NCI-H748 (cell line): ENCODE data around the gene SAPCD1.

Experiments used
- DNase-seq: peaks from one replicate; lab custom pipeline; 2025; ENCODE audit not compliant: unreplicated experiment; lab: John Stamatoyannopoulos, UW

SAPCD1 gene

DNA sequence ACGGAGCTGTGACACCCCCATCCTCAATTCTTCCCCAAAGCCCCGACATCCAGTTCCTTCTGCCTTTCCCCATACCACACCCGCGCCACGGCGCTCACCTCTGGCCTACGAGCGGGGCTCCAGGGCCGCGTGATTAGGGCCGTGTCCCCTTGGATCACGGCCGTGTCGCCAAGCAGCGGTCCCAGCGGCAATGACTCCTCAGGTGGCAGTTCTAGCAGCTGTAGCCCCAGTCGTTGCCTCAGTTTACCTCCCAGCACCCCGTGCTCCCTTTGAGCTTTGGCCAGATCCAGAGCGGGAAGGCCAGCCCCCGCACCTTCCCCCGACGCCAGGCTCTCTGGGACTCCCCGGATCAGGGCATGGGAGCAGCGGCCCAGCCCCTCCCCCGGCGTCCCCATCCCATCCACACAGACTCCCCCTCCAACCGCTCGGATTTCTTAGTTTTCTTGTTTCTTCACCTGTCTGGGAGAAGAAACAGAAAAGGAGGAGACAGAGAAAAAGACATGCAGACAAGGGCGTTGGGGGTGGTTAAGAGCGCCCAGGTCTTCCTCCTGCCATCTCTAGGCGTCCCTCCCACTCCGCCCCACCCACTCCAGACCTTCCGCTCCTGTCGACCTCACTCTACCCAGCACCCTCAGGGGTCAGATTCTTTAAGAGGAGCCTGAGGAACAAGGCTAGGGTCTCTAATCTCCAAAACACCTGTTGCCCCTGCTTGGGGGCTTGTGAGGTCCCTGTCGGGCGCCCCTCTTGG lies 33.5 kb upstream of the SAPCD1 start, which contains the start of gene DDAH2:
DDAH2 (minus strand) TSS at position 533 of the 748 bp plus-strand sequence; CDS start at position 395, 138 bp downstream.
- DNase-seq = no peak

DNA sequence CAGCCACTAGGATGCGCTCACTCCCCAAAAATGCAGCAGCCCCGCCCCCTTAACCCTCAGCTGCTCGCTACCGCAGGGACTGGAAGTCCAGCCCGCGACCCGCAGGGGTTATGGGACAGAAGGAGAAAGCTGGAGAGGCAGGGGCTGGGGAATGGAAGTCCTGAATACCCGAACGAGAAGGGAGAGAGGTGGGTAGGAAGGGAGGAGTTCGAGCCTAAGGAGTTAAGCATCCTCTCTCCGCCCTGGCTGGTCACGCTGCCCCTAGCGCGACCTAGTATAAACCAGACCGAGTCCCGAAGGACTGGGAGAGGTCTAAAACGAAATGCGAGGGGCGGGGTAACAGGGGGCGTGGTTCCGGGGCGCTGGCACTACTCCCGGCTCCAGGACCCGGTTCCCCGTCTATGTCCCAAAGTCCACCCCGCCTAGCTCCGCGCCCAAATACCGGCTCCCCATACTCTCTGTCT lies 32.9 kb upstream of the SAPCD1 start:
- peak; percentile 92 for DNase-seq

DNA sequence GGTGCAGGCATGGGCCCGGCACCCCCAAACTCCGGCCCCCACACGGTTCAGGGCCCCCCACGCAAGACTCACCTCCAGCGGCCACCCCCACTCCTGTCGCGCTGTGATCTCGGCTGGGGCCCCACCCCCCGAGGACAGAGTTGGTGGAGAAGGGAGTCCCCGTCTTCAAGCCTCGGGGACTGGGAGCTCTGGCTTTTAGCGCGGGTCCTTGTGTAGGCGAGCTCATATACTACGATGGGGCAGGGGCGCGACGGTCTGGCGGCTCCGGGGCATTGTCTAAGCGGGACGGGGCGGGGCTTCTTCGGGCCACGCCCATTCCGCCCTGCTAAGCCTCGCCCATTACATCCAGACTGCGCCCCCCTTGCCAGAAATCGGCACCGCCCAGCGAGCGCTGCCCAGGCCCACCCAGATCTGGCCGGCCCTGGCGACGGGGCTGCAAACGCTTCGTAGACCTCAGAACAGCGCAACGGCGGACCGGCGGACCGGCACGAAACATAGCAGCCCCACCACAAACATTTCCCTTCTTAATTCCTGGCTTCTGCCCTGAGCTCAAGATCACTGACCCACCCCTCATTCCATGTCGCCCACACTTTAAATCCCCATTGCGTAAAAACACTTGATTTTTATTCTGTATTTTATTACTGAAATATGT lies 32.4 kb upstream of the SAPCD1 start:
- DNase-seq = peak; percentile 90

DNA sequence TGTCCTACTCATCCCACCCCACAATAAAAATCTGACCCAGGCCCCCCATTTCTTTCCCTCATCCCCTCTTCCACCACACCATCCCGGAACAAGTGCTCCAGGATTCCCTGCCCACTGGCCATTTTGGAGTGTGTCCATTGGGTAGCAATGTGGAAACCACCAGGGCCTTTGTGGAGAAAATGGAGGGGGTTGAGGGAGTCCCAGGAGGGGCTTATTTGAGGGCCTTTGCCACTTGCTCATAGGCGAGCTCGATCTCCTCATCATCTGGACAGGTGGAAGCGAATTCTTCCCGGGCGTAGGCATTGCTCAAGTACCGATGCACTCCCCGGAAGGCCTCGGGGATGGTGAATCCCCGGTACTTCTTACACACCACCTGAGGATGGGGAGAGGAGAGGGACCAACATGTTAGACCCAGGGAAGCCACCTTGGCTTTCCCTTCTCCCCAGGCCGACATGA lies 31.8 kb upstream of the SAPCD1 start:
- no peak for DNase-seq

DNA sequence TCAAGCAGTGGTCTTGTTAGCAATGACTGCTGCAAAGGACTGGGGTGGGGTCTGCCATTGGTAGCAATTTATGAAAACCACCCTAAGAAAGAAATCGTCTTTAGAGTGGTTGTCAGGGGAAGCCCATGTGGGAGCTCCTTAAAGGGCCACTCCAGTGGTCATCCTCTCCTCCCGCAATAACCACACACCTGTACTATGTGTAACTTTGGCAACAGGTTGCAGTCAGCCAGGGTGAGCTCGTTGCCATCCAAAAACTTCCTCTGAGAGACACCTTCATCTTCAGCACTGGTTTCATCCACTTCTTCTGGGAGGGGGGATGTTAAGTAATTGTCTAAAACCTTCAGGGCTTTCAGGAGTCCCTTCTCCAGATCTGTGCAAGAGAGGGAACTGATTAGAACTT lies 30.4 kb upstream of the SAPCD1 start:
- DNase-seq = no peak

DNA sequence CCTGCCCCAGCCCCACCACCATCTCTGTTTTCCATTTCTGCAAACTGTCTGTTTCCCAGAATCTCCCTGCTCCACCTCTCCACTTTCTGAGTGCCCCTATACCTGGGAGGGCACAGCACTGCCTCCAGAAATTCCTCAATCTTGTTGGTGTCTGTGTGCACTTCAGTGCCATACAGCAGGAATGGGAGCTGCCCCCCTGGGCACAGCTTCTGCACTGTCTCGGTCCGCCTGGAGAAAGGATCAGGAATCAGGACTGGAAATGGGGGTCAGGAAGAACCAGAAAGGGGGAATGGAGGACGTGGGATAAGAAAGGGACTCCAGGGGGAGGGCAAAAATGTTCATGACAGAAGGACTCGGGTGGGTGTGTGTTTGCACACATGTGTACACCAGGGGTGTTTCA lies 28.7 kb upstream of the SAPCD1 start:
- DNase-seq = no peak

DNA sequence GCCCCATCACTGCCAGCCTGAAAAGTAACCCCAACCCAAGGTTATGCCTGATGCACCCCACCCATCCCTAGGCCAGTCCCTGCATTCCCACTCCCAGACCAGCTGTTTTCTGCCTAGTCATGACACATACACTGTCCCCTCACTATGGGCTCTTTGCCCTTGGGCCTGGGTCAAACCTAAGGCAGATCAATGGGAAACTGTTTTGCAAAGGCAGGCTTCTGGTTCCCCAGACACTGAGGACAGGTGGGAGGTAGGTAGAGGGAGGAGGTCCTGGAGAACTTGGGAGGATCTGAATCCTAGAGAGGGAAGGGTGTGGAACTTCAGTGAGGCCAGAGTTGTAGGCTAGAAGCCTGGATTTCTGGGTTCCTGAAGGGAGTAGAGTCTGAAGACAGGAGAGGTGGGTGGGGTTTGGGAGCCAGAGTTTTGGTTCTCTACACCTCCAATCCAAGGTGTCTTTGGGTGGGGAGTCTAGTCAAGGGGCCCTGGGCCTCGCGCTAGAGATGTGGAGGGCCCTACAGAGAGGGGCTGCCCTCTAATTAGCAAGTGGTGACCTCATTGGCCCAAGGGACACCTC lies 28.1 kb upstream of the SAPCD1 start:
- no peak for DNase-seq

DNA sequence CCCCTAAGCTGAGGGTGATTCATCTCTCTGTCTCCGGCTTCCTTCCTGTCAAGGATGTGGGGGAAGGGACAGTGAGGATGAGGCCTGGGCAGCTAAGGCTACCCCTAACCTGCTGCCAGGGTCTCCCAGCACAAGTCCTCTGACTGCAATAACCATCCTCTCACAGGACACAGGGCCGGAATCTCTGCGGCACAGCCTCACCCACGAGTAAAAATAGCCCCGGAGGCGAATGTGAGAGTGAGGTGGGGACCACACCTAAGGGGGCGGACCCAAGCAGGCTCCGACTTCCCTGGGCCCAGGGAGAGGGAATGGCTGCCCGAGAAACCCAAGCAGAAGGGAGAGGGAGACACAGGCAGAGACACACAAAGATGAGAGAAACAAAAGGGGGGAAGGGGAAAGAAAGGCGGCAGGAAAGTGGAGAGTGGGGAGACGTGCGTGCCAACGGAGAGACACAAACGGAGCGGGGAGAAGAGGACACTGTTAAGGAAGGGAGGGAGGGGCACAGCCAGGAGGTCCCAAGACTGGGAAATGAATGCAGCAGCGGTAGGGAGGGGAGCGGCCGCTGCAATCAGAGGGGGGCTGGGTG lies 27.5 kb upstream of the SAPCD1 start:
- peak; percentile 56 for DNase-seq

DNA sequence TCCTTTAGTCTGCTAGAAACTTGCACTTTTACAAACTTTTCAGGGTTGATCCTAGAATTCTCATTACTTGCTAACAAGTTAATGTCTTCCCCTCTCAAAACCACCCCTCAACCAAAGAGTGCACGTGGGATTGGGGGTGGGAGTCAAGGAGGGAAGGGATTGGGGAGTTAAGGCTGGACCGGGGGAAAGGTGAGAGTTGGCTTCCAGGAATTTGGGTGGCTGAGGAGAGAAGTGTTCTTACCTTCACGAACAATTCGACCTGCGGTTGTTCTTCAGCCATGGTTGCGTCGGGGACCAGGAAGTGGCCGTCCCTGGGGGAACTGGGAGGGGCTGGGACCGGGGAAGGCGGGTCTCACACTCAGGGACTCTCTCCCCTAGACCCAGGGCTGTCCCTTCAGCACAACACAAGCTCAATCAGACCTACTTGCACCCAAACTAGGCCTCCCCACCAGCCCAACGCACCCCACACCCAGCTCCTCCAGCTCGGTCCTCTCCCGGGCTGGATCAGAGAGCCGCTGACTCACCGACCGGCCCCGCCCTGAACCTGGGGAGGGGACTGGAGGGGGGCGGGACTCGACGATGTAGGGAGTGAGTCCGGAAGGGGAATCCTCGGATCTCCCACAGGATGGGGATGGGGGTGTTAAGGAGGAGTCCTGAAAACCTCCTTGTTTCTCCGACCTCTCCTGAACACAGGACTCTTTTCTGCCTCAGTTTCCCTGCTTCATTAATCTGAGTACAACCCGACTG lies 26.3 kb upstream of the SAPCD1 start, which contains the start of gene CLIC1:
CLIC1 (minus strand) TSS at position 510 of the 747 bp plus-strand sequence; CDS start at position 280, 230 bp downstream.
- DNase-seq = peak; percentile 89

DNA sequence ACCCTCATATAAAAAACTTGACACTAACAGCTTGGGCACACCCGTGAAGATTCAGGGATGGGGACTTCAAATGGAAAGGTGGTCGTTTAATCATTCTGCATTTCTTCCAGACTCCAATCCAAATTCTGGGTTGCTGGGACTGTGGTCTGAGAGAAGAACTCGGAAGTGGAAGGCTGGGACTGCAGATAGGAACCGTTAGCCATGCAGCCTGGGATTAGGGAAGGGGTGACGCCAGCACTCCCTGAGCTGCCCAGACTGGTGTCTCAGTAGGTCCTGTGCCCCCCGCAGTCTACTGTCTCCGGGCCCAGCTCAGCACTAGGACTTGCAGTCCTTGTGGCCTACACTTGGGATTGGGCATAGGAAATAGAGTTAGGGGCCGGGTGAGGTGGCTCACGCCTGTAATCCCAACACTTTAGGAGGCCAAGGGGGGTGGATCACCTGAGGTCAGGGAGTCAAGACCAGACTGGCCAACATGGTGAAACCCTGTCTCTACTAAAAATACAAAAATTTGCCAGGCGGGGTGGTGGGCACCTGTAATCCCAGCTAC lies 25.6 kb upstream of the SAPCD1 start:
- DNase-seq = no peak

DNA sequence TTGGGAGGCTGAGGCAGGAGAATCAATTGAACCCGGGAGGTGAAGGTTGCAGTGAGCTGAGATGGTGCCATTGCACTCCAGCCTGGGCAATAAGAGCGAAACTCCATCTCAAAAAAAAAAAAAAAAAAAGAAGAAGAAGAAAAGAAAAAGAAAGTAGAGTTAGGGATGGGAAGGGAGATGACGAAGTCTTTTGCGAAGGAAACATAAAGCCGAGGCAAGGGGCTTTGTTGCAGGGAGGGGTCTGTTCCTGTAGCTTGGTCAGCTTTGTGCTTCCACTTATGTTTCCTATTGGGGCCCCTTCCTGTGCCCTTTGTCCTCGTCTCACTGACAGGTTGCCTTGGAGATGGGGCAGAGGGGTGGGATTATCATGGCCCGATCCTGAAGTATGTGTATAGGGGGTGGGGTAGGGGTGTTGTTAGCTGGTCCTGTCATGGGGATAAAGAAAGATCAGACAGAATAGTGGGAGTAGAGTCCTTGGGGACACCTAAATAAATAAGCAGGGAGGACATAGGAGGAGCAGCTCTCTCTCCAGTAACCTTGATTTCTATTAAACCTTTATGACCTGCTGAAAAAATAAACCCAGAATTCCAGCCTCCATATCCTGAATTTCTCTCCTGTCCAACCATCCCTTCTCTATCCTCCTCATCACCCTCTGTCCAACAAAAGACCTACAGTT lies 25.0 kb upstream of the SAPCD1 start:
- peak; percentile 92 for DNase-seq

DNA sequence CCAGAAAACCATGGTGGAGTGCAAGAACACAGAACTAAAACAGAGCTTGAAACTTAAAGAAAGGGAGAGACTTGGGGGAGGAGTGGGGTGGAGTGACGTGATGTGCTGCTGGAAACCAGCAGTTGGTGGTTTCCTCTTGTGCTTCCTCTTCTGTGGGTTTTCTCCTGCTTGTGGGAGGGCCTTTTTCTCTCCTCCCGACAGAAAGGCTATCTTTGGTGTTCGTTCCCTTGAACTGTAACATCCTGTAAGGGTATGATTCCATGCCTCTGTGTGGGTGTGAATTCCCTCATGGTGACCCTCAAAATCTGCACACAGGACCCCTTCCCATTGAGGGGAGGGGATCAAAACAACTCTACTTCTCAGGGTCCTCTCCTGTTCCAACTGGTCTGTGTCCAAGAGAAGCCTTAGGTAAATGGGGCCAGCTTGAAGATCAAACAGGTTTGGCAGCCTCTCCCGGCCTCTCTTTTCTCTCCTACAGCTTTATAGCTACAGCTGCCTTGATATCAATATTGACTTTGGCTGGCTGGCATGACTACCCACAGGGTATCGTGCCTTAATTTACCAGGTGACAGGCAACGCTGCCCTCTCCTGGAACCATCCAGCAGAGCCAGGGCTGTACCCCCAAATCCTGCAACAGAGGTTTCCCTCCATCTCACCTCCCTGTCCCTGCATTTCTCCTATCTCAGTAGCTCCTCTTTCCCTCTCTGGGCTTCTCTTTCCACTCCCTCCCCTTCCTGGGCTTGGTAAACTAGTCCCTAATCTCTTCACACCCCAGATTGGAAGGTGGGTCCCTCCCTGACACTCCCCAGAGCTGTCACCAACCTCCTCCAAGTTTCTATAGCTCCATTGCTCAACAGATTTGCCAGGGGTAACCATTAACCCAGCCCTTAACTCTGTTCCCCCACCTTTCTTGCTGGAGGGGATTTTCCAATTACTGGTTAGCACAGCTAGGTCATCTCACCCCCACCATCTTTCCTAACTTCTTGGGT lies 24.2 kb upstream of the SAPCD1 start:
- DNase-seq = peak; percentile 97

DNA sequence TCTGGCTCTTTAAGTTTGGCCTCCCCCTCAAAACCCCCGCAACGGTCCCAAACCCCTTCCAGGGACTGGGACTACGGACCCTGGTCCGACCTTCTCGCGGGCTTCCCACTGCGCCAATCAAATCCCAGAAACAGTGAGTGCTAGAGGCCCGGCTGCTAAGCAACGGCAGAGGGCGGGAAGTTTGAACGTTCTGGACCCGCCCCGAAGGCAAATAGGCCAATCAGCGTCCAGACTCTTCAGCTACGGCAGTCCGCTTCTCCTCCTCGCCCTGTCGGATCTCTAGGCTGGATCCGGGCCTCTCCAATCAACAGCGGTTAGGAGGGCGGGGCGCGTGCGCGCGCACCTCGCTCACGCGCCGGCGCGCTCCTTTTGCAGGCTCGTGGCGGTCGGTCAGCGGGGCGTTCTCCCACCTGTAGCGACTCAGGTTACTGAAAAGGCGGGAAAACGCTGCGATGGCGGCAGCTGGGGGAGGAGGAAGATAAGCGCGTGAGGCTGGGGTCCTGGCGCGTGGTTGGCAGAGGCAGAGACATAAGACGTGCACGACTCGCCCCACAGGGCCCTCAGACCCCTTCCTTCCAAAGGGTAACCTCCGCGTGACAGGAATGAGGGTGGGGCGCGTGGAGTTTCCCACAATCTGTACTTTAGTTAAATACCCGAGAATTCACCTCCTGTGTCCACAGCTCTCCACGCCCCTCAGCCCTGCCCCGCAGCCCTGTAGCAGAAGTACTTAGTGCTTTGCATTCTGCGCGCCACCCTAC lies 22.6 kb upstream of the SAPCD1 start, which contains the start of gene MSH5:
MSH5 (plus strand) TSS at position 367 of the 758 bp plus-strand sequence. CDS start 462 bp downstream, outside the sequence.
- DNase-seq = peak; percentile 100

DNA sequence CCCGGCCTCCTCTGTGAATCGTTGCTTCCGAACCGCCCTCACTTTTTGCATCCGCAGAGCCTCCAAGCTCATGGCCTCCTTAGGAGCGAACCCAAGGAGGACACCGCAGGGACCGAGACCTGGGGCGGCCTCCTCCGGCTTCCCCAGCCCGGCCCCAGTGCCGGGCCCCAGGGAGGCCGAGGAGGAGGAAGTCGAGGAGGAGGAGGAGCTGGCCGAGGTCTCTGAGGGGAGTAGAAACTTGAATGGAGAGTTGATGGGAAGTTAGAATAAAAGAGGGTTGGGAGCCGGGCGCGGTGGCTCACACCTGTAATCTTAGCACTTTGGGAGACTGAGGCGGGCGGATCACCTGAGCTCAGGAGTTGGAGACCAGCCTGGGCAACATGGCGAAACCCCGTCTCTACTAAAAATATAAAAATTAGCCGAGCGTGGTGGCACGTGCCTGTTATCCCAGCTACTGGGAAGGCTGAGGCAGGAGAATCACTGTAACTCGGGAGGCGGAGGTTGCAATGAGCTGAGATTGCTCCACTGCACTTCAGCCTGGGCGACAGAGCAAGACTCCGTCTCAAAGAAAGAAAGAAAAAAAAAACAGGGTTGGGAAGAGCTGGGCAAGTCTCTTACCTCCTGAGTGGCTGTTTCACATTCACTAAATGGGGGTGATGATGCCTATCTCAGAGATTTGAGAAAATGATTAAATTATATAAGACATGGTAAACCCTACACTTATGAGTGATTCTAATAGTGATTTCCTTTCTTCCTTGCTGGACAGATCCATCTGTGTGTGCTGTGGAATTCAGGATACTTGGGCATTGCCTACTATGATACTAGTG lies 21.8 kb upstream of the SAPCD1 start:
- DNase-seq = no peak

DNA sequence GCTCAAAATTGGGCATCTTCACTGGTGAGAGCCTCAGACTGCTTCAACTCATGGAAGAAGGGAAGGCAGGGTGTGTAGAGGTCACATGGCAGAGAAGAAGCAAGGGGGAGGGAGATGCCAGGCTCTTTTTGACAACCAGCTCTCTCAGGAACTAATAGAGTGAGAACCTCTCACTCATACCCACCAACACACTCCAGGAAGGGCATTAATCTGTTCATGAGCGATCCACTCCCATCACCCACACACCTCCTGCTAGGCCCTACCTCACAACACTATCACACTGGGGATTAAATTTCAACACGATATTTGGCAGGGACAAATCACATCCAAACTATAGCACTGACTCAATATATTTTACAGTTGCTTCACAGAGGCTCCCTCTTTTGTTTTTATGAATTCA lies 20.6 kb upstream of the SAPCD1 start:
- DNase-seq = no peak

DNA sequence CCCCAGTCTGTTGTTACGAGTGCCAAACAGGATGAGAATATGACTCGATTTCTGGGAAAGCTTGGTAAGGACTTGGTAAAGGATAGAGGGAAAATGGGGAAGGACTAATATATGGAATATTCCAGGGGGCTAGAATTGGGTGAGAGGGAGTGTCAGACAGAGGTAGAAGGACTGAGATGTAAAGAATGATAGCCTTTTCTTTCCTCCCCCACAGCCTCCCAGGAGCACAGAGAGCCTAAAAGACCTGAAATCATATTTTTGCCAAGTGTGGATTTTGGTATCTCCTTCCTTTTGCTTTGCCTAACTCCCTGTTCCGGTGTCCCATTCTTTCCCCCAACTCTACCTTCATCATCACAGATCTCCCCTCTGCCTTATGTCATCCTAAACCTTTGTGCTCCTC lies 19.6 kb upstream of the SAPCD1 start:
- no peak for DNase-seq

DNA sequence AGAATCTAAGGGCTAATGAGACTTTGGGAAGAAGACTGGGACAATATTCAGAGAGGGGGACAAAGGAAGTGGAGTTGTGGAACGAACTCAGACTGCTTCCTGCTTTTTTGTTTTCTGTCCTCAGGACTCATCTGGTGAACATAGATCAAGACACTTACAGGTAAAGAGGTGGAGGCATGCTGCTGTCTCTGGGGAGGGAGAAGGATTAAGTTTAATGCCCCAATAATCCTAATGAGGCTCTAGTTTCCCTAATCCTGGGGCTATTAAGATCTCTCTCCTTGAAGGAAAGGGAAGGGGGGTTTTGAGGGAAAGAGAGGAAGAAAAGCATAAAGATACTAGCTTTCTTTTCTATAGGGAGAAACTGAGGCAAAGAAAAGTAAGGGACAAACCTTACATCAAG lies 18.0 kb upstream of the SAPCD1 start:
- no peak for DNase-seq
